ENCODE data around the gene RBM33. TPM values are rescaled to one million over a fixed set of nuclear protein-coding genes. Genes with fewer than 3 reads are reported as not detected.

Gene RBM33
- total and polyA plus RNA-seq, 9 of the 15 experiments (the other 6 are each of a cell fraction or from before 2014, with no cell fraction given), result 4.4 to 80.7 (median 27.3) TPM

DNA sequence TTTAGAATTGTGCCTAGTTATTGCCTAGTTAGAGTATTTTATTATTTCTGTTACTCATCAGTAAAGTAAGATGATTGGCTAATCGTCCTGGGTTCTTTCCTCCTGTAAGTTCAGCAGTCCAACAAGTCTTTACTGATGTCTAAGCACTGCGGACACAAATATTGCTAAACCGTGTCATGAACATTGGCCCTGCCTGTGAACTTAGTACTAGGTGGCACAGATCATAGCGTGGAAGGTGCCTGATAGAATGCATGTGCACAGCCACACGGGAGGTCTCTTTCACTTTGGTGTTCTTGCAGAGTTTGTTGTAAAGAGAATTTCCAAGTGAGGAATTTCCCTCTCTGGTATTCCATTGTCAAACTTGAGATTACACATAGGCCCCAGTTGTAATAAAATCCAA, 38.0 kb downstream of the RBM33 start (continued):
- TF ChIP-seq, protein P1, sequence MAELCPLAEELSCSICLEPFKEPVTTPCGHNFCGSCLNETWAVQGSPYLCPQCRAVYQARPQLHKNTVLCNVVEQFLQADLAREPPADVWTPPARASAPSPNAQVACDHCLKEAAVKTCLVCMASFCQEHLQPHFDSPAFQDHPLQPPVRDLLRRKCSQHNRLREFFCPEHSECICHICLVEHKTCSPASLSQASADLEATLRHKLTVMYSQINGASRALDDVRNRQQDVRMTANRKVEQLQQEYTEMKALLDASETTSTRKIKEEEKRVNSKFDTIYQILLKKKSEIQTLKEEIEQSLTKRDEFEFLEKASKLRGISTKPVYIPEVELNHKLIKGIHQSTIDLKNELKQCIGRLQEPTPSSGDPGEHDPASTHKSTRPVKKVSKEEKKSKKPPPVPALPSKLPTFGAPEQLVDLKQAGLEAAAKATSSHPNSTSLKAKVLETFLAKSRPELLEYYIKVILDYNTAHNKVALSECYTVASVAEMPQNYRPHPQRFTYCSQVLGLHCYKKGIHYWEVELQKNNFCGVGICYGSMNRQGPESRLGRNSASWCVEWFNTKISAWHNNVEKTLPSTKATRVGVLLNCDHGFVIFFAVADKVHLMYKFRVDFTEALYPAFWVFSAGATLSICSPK (IDR thresholded peaks at IDR 0.05; ENCODE audit: borderline replicate concordance), result no peak
- TF ChIP-seq, protein P2, sequence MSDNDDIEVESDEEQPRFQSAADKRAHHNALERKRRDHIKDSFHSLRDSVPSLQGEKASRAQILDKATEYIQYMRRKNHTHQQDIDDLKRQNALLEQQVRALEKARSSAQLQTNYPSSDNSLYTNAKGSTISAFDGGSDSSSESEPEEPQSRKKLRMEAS (CRISPR knock-in tag; IDR thresholded peaks at IDR 0.05), result no peak

DNA sequence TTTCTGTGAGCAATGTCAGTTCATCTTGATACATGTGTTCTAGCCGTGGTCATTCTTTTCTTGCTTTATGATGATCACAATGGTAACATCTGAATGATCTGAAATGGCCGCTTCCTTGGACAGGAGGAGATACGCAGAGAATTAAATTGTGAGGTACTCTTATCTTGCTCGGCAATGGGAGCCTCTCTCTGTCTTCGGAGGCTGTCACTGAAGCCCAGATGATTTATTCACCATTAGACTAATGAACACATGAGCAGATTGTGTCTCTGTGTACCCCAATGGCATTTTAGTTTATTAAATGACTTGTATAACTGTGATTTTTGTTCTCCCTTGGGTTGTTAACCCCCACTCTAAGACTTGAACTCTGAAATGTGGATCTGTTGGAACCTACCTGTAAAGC, 38.6 kb downstream of the RBM33 start:
- no TSS peak for BruUV-seq (replicated peaks)
- Histone ChIP-seq H3K9ac (ENCODE audit: insufficient read depth in 1 of 2, low read depth in 2 of 2, low read length in 2 of 2) (no peak overlapping the region), H3K4me1 (replicated peaks in 1 of 2; ENCODE audit: control insufficient read depth in 2 of 2, insufficient read depth in 2 of 2, low read length in 2 of 2) (peaks cover 0 to 29% of the 10 kb centered on the region in 2 experiments; a peak in 4 of 5 replicates), H3K27me3 (ENCODE audit: control insufficient read depth in 2 of 2, insufficient read depth in 2 of 2, low read length in 2 of 2) (no peaks in the 10 kb centered on the region), H3K4me2 (ENCODE audit: insufficient read depth, low read length) (no peak overlapping the region), H4K20me1 (replicated peaks; ENCODE audit: control insufficient read depth, insufficient read depth, low read length) (peaks cover 22% of the 10 kb centered on the region), H2AFZ (ENCODE audit: low read depth, low read length) (no peak overlapping the region), H3K79me2 (ENCODE audit: control insufficient read depth, insufficient read depth, low read length) (peaks cover 67% of the 10 kb centered on the region), H3K9me3 (replicated peaks; ENCODE audit: control insufficient read depth, insufficient read depth, low read depth, low read length) (no peaks in the 10 kb centered on the region), H3K4me3 (no peak overlapping the region), H3K27ac (ENCODE audit: extremely low read depth, low read depth, low read length) (no peak overlapping the region), H3K36me3 (ENCODE audit: control insufficient read depth, insufficient read depth, low read length) (peaks cover 77% of the 10 kb centered on the region), H3K9me1 (ENCODE audit: control insufficient read depth, insufficient read depth, low read length) (peaks cover 6% of the 10 kb centered on the region)
- ATAC-seq, result peak; percentile 38
- TF ChIP-seq, protein P3, sequence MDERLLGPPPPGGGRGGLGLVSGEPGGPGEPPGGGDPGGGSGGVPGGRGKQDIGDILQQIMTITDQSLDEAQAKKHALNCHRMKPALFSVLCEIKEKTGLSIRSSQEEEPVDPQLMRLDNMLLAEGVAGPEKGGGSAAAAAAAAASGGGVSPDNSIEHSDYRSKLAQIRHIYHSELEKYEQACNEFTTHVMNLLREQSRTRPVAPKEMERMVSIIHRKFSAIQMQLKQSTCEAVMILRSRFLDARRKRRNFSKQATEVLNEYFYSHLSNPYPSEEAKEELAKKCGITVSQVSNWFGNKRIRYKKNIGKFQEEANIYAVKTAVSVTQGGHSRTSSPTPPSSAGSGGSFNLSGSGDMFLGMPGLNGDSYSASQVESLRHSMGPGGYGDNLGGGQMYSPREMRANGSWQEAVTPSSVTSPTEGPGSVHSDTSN (CRISPR knock-in tag; IDR thresholded peaks at IDR 0.05; ENCODE audit: low read depth), result no peak
- TF ChIP-seq, protein P3 (tag; conservative IDR thresholded peaks at IDR 0.05; ENCODE audit: low read depth), result peak; percentile 89
- peak; percentile 79 for TF ChIP-seq MEIS2 (IDR thresholded peaks at IDR 0.05; ENCODE audit: partially characterized antibody)
- TF ChIP-seq, protein P4, sequence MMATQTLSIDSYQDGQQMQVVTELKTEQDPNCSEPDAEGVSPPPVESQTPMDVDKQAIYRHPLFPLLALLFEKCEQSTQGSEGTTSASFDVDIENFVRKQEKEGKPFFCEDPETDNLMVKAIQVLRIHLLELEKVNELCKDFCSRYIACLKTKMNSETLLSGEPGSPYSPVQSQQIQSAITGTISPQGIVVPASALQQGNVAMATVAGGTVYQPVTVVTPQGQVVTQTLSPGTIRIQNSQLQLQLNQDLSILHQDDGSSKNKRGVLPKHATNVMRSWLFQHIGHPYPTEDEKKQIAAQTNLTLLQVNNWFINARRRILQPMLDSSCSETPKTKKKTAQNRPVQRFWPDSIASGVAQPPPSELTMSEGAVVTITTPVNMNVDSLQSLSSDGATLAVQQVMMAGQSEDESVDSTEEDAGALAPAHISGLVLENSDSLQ (IDR thresholded peaks at IDR 0.05), result peak; percentile 81
- TF ChIP-seq, protein P5, sequence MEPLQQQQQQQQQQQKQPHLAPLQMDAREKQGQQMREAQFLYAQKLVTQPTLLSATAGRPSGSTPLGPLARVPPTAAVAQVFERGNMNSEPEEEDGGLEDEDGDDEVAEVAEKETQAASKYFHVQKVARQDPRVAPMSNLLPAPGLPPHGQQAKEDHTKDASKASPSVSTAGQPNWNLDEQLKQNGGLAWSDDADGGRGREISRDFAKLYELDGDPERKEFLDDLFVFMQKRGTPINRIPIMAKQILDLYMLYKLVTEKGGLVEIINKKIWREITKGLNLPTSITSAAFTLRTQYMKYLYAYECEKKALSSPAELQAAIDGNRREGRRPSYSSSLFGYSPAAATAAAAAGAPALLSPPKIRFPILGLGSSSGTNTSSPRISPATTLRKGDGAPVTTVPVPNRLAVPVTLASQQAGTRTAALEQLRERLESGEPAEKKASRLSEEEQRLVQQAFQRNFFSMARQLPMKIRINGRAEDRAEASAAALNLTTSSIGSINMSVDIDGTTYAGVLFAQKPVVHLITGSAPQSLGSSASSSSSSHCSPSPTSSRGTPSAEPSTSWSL (CRISPR knock-in tag; IDR thresholded peaks at IDR 0.05; ENCODE audit: borderline replicate concordance), result no peak
- FAIRE-seq, result no peak
- ChIA-PET POLR2A (interaction anchor here (1.0 kb wide), 1 partner anchor 9 kb away, joined by 4 read pairs; no protein-coding TSS in a partner anchor), CTCF (ENCODE audit: low intra/inter-chr PET ratio) (interaction anchor here (0.6 kb wide), 1 partner anchor 8 kb away, joined by 6 read pairs; no protein-coding TSS in a partner anchor)
- DNase-seq (ENCODE audit: extremely low read depth in 1 of 4, low spot score in 3 of 4), result no peak
- in situ Hi-C loops (cut with MboI) (no loop called here), intact Hi-C loops (cut with micrococcal nuclease) (no loop called here)
- WGBS (ENCODE audit: insufficient coverage, low coverage, missing lambda C conversion rate), result 64% methylated on average over 5 of the region's 5 CpGs

Data from K562 (cell line).